ENCODE data around the gene TBC1D1.

TBC1D1 gene

DNA sequence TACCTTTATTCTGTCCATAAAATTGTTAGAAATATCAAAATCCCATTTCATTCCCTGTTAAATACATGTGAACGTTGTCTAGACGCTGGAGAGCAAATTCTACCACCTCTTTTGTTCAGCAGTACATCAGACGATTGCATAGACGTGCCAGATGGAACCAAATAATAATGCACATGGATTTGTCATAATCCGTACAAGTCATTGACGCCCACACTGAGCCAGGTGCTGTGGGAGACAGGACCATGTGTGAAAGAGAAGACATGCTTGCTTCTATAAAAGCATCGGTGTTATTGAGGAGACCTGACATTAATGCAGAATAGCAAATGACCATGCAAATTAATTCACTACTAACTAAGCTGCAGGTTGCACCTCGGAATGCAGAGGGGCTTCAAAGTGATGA is 244.3 kb downstream of the TBC1D1 start:
- DNase-seq = no peak

DNA sequence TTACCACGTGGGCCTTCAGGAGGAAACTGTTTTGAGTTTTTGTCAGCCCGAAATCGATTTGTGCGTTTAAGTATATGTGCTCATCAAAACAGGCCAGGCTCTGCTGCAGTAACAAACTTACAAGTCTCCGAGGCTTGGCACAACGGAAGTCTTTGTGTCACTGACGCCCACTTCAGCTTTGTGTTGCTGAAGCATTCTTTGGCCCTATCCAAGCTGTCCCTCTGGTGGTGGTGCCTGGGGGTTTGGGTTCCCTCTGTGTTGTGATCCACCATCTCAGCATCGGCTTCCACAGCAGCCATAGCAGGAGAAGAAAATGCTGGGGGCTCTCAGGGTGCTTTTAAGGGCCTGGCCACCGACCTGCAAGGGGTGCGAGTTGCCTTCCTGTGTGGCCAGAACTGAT is 245.7 kb downstream of the TBC1D1 start:
- no peak for DNase-seq

DNA sequence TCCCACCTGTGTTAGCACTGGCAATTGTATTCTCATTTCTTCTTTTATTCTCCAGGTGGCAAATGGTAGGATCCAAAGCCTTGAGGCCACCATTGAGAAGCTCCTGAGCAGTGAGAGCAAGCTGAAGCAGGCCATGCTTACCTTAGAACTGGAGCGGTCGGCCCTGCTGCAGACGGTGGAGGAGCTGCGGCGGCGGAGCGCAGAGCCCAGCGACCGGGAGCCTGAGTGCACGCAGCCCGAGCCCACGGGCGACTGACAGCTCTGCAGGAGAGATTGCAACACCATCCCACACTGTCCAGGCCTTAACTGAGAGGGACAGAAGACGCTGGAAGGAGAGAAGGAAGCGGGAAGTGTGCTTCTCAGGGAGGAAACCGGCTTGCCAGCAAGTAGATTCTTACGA is 246.2 kb downstream of the TBC1D1 start:
- no peak for DNase-seq

DNA sequence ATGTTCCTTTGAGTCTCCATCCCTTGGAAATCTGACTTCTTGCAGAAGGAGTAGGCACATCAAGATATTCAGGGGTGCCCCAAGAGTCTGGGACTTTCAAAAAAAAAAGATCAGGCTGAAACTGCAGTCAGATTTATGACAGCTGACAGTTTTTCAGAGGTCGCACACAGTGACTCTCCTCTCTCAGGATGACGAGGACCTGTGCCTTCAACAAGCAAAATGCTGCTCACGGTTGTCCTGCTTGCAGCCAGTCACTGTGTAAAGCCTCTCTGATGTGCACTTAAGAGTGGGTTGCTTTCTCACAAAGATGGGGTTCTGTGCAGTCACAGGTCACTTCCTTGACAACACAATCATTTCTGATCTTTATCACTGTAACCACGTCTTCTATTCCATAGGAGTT is 247.5 kb downstream of the TBC1D1 start:
- no peak for DNase-seq

DNA sequence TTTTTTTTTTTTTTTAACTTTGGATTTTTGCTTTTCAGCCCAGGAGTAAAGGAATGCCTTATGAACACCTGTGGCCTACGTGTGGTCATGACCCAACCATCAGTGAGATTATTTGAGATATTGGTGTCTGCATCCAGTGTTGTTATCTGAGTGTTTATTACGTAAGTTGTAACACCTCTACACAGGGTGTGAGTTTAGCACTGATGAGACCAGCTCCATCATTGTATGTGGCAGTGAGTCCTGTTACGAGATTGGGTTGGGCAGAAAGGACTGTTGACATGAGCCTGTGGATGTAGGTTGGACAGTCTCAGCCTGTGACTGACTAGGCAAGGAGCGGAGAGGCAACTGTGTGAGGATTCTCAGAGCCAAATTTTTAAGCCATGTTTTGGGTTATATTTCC is 248.3 kb downstream of the TBC1D1 start:
- no peak for DNase-seq

DNA sequence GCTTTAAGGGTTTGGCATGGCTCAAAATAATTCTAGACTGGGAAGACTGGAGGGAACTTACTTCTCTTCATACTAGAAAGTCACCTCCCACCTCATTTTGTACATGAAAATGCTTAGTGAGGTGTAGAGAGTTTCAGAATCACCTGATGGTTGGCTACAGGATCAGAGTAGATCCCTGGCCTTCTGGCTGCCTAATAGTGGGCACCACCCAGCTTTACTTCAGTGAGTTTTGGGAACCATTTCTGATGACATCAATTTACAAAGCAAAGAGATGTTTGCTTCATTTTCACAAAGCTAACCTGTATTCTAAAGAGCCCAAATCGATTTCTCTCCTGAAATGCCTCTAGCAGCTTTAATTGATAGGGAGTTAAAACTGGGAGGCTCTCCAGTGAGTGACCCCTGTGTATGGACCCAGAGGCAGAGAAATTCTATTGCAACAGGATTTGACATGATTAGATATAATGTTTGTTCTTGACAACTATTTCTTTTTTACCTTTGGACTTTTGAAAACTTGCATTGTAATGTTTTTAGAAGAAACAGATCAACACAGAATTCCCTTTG is 249.8 kb downstream of the TBC1D1 start:
- no peak for DNase-seq

DNA sequence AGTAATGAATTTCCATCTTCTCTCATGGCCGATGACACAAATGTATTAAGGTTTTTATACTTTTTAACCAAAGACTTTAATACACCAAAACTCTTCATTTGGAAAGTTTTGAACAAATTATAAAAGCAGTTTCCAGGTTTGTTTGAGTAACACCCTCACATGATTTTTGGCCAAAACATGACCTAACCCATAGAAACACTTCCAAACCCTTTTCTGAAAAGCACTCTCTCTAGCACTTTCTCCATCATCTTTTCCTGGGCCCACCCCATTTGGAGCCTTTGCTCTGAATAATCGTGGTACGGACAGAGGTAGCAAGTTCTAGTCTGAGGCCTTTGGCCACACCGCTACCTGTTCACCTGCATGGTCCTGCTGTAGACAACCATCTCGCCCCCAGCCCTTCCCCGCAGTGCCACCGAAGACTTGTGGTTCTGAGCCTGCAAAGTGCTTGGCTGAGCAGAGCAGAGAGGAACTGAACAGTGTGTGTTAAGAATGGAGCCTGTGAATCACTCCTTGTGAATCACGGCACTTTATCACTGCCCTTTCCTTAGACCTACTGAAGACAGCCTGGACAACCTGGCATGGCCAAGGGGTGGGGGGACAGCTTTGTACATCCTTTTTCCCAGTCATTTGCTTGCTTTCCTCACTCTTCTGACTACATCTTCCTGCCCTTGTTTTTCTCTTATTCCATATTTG is 251.1 kb downstream of the TBC1D1 start:
- DNase-seq = no peak

DNA sequence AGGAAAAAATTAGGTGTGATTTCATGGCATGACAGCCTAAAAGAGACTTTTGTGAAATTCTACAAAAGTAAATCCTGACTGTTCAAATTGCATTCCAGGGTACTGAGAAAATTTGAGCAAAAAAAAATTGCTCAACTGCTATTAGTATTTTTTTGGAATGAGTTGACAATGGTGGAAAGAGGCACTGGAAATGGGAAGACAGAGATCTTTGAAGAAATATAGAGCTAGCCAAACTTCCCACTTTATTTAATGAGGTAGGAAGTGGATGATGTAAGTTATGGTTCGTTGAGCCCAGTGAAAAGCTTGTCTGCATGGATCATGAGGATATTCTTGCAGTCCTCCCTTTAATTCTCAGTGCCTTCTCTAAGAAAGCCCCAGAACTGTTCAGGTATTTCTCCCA is 253.1 kb downstream of the TBC1D1 start:
- no peak for DNase-seq

DNA sequence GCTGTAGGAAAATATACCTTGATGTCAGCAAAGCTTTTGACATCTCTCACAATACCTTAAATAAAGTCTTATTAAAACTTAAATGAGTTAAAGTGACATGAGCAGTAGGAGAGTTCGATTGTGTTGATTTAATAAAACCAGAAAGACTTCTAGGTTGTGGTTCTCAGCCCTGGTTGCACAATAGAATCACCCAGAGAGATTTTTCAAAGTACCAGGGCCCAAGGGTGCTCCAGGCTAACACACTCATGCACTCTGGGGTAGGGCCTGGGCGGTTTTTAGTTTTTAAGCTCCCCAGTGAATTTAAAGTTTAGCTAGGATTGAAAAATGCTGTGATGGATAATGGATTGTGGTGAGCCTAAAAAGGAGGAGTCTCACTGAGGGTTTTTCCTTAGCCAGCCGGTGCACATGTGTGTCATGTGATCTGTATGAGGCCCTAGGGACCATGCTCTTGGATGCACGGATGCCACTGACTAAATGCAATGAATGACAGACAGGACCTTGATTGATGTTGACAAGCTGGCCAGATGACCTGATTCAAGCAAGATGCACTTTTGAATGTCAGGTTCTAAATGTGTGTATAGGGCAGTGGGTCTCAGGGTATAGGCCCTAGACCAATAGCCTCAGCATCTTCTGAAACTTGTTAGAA is 254.3 kb downstream of the TBC1D1 start:
- no peak for DNase-seq

DNA sequence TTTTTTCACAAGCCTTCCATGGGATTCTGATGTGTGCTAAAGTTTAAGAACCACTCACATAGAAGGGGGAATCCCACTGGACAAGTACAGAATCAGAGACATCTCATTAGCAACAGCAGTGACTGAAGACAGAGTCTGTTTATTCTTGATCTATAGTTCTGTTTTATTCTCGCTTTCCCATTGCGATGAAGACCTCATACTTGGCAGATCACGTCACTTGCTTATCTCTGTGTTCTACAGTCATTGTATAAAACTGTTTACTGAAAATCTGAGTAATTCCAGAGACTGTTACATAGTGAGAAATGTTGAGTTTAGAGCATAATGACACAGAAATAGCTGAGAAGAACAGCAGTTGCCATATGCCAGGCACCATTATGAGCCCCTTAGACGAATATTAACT is 254.9 kb downstream of the TBC1D1 start:
- DNase-seq = no peak

DNA sequence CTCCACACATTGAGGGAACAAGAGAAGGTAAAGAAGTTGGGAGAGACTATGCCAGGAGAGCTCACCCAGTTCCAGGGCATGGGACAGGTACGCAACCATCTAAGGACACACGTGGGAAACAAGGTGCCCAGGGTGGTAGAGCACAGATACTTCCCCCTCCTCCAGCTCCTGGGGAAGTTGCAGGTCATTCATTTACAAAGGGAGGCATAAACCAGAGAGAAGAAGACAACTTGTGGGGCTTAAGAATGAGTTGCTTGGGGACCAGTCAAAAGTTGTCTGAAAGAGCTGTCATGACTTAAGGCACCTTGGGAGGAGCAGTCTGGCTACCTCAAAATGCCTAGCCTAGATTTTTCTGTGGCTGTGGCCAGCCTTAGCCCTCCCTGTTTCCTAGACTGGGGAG is 255.5 kb downstream of the TBC1D1 start:
- DNase-seq = no peak

DNA sequence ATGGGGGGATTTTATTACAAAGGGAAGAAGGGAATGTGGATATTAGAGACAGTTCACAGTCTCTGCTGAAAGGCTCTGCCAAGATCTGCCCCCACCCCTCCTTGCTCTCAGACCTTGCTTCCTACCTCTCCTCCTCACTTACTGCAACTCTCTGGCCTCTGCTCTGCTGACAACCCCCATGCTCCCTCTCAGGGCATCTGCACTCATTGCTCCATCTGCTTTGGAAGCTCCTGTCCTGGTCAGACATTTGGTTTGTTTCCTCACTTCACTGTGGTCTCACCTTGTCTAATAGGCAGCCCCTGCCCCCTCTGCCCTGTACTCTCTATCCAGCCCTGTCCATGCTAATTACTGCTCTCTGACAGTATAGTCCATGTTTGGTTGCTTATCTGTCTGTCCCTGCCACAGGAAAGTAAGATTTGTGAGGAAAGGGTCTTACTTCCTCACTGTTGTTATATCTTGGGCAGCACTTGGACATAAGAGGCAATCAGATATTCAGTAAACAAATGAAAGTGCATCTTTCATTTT is 258.6 kb downstream of the TBC1D1 start:
- DNase-seq = no peak

DNA sequence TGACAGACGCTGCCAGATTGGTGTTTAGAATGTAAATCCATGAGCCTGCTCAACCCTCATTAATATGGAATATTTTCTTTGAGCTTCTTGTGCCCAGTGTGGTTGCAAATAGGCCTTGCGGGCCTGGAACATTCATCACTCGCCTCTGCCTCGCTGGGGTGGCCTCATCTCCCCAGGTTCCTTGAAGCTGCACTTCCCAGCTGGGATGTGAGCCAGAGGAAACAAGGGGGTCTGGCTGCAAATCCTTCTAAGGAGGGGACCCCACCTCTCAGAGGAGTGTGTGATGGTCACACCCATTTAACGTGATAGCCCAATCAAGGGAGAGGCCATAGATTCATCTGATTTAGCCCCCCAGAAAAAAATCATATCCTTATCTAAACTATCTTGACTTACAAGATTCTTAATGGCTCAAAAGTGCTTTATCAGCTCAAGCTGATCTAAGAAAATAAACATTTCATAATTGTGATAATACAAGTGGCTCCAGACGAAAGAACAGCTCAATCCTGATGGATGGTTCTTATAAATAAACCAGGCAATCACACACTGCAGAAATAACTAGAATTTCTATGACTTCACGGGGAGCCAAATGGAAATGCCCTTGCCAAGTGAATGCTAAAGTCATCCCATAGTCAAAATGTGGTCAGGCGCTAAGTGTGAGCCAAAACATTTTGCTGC is 259.2 kb downstream of the TBC1D1 start:
- no peak for DNase-seq

DNA sequence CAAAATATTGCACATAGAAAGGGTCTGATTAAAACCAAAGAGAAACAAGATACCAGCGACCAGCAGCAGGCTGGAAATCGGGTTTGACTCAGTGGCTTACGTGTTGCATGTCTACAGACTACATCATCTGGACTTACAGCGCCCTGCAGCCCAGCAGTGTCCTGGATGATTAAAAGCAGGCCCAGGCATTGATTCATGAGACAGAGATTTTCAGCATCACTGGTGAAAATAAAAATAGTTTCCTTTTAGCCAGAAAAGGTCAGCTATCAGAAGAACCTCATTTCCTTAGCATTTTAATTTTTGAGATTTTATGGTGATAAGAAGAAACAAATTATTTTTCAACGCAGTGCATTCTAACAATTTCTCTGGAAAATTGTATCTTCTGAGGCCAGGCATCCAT is 259.9 kb downstream of the TBC1D1 start:
- no peak for DNase-seq

DNA sequence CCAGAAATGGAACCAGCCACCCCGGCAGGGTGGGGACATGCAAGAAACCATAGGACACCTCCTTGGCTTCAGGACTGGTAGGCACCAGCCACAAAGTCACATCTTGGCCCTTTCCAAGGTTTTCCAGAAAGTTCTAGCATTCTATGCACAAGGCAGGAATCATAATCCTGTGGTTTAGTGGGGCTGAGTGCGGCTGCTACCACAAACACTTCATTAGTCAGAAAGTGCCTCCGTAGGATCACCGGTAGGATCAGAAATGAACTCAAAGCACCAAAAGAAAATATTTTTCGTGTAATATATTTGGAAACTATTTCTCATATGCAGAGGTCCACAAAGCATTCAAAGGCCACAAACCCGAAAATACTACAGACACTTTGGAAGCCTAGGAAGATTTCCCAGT is 261.0 kb downstream of the TBC1D1 start:
- no peak for DNase-seq

DNA sequence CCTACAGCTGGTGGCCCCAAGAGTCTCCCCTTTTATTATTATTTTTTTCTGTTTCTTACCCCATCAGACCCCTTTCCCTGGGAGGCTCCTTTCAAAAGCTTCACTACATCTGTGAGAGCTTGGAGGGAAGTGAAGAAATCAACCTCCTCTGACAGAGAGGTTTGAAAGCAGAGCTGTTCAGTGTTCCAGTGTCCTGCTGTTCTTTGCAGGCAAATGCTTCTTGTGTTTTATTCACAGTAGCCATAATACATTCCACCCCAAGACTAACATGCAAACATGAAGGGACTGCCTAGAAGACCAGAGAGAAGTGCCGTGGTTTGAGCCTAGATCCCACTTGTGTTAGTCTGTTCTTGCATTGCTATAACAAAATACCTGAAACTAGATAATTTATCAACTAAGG is 261.4 kb downstream of the TBC1D1 start:
- no peak for DNase-seq

DNA sequence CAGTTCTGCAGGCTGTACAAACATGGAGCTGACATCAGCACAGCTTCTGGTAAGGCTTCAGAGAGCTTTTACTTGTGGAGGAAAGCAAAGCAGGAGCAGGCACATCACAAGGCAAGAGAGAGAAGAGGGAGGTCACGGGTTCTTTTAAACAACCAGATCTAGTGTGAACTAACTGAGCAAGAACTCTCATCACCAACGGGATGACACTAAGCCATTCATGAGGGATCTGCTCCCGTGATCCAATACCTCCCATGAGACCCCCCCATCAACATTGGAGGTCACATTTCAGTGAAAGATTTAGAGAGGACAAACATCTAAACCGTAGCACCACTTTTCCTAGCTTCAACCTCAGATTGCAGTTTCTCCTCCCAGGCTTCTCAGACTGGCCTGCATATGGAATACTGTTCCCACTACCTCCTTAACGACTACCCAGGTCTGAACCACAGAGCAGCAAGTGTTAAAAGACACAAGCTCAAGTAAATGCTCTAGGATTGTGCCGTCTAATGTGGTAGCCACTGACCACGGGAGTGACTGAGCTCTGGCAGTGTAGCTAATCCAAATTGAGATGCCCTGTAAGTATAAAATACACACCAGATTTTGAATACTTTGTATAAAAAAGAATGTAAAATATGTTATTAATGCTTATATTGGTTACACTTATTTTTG is 262.0 kb downstream of the TBC1D1 start:
- no peak for DNase-seq

DNA sequence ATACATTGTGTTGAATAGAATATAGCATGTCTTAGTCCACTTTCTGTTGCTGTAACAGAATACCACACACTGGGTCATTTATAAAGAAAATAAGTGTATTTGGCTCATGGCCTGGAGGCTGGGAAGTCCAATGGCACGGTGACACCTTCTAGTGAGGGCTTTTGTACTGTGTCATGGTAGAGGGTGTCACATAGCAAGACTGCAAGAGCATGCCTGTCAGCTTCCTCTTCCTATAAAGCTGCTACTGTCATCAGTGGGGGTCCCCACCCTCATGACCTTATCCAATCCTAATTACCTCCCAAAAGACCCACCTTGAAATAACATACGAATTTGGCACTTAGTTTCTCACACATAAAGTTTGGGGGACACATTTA is 262.5 kb downstream of the TBC1D1 start:
- no peak for DNase-seq

DNA sequence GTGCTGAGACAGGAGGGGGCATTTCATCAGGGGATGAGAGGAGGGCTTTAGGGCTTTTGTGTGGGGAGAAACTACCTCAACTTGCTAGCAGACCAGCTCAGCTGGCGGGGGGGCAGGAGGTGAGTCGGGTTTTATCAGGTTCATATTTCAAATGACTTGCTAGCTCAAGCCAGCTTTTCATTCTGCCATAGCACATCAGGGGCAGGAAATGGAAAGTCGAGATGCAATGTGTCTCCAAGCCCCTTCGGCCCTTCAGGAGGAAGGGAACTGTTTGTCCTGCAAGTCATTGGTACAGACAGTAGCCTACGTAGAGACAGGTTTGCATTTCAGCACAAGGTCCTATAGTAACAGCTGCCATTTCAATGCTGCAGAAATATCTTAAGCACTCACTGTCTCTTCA is 263.4 kb downstream of the TBC1D1 start:
- DNase-seq = no peak

DNA sequence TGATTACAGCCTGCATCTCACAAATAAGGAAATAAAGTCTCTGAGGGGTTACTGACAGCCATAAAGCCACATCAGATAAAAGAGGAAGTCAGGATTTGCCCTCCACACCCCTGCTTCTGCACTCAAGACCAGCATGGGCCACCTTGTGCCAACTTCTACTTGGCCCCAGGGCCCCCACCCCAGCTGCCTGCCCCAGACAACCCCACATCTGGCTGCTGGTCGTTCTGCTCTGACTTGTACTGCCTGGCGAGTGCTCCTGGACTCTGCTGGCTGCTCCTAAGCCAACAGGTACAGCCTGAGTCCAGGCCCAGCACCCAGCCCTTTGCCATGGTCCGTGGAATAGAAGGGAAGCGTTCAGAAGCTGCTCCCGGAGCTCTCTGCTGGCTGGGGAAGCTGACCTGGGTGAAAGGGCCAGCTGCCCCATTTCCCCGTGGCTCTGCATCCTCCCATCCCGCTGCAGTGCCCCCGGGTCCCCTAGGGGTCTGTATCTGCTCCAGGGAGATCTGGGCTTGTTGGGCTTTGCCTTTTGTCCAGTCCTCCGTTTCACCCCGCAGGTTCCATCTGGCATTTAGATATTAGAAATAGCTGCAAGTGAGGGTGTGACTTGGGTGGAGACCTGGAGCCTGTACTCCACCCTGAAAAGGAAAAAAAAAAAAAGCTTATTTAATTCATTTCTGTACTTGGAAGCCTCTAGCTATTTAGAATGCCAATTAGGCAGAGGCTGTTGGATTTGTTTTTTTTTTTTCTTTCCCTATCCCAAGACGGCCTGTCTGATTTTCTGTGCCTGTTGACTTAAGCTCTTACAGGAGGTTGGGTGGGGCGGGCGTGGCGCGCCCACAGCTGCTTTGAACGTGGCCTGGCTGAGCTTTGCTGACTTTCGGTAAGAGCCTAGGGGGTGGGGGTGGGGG is 264.1 kb downstream of the TBC1D1 start:
- no peak for DNase-seq

DNA sequence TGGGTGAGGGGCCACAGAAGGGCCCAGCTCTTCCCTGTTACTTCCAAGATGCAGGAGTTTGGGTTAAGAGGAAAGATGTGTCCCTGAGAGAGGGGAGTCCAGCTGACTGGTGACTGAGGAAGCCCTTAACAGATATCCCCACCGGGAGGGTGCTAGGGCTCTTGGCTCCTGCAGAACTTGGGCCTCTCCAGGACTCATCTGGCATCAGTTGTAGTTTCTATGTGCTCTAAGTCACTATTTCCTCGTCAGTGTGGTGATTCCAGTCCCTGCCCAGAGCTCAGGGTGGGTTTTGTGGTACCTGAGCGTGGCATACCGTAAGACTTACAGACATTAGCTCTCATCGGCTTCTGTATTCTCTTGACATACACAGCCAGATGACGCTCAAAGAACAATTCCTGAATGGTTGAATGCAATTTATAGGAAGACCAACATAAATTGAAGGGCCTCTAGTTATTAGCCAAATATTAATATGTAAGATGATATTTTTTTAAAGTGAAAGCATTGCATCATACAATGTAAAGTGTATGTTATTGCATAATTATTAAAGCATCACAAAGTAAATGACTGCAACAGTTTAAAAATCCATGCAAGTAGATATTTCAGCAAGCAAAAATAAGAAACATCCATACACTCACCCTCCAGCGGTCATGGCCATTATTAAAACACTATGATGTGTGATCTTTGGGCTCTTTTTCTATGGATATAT is 264.9 kb downstream of the TBC1D1 start:
- DNase-seq = no peak

DNA sequence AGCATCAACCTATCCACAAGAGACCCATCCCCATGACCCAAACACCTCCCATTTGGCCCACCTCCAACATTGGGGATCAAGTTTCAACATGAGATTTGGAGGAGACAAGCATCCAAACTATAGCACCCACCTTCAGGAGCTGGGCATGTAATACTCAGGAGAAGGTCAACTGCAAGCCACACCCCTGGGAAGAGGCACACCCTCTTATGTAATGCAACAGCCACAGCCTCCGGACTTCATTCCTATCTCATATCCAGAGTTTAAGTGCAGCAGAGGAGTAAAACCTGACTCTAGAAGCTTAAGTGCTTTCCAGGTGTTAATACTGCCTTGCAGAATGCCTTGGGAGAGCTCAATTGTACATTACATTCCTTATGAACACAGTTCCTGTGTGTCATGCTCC is 266.7 kb downstream of the TBC1D1 start:
- DNase-seq = no peak
